ENCODE results near the gene MTREX.

MTREX gene

DNA sequence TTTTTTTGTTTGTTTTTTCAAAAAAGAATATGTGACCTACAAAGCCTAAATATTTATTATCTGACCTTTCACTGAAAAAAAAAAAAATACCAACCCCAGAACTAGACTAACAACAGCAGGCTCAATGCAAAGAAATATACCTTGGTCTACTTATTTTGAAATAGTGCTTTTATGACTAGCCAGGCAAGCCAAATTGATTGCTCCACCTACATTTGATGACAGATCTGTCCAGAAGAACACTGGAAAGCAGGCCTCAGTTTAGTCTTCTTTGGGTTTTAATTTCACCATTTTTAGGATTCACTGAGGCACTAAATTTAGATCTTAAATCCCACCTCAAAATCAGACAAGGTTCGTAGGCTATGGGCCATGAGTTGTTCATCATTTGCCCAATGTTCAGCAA, 129.7 kb downstream of the MTREX start:
- DNase-seq, result no peak

DNA sequence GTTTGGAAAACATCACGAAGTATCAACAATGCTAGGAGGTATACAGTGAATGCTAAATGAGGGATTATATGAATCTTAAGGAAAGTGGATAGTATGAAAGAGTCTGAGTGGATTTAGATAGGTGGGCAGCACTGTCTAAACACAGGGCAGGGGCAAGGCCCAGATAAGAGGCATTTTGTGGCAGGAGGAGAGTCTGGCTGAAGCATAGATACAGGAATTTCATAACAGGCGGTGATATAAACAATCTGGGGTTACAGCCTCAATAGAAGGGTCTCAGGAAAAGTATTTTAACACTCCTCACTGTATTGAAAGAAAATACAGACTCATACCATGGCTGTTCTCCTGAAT, 130.0 kb downstream of the MTREX start:
- no peak for DNase-seq

DNA sequence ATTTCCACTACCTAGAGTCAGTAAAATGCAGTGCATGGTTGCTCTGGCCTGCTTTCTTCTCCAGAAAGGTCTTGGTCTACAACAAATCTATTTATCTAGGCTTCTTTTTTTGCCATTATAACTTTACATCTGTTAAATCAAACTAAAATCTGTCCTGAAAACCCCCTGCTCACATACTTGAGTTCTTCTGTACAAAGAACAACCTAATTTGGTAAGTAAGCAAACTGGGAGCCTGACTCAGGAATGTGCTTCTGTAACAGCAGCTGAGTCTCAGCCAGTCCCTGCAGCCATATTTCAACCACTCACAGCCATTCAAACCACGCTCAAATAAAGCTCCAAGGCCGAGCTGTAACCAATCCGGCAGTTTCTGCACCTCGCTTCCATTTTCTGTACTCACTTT, 131.2 kb downstream of the MTREX start:
- no peak for DNase-seq

DNA sequence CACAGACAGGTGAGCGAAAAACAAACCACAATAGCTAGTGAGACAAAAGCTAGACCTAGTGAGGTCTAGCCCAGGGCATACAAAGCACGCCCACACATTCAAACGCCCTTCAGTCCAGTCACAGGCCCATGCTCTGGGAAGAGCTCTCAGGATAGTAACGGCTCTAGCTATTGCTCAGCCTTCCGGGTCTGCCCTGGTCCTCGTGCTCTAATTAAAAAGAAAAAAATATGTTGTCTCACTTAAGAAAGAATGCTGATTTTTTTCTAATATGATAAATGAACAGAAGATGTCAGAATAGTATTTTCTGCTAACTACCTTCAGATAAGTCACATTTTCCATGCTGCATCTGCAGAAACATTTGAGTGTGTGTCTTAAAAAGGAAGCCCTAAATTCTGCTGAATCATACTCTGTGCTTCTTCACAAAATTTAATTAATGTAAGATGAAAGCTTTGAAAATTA, 132.4 kb downstream of the MTREX start:
- DNase-seq, result no peak

DNA sequence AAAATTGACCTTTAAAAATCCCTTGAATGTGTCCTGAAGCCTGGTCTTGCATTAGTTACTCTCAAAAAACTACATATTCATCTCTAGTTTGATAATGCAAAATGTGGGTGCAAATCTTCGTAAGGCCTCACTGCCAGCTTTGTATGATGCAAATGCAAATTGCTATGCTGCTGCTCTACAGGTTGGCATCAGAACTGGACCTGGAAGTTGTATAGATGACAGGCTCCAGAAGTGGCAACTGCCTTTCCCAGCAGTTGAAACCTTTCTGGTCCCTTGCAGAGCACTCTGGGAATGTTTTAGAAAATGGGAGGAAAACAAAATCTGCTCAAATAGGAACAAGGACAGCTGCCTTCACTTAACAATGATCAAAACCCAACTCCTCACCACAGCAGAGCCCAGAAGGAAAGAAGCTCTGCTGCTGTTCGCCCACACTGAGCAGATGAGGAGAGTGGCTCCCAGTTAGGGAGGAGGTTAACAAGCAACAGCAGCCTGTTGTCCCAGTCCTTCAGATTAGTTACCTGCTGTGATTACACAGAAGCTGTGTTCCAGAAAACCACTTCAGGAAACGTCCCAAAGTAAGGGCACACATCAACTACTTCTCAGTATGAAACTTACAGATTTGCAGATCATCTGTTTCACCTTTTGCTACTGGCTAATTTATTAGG, 133.4 kb downstream of the MTREX start:
- peak; percentile 66 for DNase-seq

DNA sequence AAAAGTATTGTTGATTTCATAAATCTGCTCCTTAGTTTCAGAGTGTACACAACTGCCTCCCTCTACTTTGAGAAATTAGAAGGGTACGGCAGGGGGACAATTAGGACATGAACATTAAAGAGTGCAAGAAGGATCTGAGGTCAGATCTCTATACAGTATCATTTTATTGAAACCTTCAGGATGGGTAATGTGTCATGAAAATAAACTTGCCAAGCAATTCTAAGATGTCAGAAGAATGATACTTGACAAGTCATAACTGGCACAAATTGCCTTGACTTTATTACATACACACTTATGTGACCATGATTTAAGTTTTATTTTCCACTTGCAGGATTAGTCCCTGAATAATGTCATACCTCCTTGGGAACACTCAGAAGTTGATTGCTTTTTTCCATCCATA, 134.2 kb downstream of the MTREX start:
- DNase-seq, result no peak

DNA sequence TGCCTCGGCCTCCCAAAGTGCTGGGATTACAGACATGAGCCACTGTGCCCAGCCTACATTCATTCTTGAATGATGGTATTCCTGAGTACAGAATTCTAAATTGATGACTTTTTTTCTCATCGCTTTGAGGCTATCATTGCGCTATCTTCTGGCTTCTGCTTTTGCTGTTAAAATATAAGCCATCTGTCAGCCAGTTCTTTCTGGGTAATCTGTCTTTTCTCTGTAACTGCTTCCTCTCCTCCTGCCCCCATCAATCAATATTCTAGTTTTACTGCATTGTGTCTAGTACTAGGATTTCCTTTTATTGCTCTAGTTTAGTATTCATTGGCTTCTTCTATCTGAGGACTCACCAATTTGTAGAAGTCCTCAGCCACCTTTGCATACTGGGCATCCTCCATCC, 138.0 kb downstream of the MTREX start:
- no peak for DNase-seq

DNA sequence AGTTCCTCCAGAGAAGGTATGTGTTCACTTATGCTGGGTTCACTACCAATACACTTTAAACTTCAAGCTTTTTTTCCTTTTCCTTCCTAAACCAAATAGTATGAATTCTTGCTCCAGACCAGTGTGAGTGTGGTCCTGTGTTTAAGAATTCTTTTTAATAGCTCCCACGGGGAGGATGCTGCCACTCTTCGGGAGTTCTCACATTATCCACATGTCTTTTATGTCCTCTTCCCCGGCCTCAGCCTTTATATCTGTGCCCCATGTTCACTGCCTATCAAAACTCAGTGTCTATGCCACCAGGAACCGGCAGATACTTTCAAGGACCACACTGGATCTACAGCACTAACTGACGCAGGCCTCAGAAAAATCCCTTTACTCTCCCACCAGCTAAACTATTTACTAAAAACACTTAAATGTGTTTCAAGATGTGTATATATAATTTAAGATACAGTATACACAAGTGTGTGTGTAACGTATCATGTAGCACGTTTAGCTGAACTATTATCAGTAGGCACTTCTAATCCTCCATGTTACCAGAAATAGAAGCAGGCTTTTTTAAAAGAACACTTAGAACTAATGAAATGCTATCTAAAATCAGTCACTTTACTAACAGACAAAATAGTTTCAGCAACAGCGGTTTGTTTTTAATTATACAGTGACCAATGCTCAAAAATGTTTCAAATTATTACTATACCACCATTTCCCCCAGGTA, 139.0 kb downstream of the MTREX start:
- DNase-seq, result no peak

DNA sequence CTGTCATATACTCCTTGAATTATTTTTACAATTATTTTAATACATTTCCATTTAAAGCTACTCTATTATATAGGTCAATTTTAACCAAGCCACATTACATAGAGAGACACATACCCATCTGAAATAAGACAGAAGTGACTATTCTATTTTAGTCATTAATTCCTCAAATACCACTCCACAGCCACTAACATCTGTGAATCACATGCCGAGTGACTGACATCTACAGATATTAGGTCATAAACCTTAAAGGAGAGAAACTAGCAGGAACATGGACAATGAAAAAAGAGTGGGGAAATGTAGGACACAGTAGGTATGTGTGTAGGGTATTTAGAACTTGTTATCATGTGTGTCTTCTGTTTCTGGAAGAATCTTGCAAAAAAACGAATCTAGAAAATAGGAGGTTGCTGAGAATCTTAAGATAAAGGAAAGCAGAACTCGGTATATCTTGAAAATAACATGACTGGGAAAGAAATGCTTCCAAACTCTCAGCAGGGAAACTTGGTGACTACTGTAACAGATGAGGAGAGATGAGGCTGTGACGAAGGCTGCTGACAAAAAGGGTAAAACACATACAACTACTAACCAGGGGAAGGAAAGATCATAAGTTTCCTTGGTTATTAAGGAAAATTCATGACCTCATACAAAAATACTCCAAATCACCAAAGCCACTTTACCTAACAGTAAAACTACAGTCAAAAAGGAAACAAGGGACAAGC, 142.4 kb downstream of the MTREX start:
- DNase-seq, result no peak

DNA sequence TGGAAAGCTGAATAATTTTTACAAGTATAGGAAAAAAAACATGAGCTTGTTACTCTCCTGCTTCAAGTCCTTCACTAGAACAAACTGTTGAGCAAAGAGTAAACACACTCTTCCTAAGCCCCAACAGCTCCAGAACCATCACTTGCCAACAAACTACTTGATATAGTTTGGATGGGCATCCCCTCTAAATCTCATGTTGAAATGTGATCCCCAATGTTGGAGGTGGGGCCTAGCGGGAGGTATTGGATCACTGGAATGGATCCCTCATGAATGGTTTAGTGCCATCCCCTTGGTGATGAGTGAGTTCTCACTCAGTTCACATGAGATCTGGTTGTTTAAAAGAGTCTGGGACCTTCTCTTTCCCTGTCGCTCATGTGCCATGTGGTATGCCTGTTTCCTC, 144.2 kb downstream of the MTREX start:
- DNase-seq, result no peak

DNA sequence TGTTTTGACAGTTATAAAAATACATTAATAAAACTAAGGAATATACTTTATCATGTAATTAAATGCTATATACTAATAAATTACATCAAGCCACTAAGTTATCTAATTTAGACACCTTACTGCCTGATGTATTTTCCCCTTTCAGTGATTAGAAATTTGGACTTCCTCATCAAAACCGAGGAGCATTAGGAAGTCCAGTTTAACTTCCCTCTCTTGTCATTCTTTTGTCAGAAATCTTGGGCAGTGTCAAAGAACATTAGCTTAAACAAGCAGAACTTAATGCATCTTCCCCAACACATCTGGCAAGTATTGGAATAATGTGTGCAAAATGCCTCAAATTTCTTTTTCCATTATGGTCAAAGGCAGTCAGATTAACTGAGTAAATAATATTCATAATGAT, 145.4 kb downstream of the MTREX start:
- DNase-seq, result no peak

DNA sequence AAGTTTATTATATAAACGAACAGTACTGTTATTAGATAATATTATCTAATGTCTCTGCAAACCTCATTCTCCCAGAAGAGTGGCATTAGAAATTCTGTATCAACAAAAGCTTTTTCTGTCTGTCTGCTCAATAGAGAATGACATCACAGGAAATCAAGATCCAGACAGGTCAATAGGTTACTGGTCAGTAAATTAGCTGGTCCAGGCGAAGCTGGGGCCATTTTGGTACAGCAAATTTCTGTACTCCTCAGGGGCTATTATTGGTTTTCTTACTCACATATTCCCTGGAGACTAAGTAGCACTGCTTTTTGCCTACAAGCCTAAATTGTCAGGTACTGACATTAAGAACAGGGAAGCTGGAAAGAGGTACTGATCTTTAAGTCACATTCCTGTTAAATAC, 146.5 kb downstream of the MTREX start:
- DNase-seq, result no peak

DNA sequence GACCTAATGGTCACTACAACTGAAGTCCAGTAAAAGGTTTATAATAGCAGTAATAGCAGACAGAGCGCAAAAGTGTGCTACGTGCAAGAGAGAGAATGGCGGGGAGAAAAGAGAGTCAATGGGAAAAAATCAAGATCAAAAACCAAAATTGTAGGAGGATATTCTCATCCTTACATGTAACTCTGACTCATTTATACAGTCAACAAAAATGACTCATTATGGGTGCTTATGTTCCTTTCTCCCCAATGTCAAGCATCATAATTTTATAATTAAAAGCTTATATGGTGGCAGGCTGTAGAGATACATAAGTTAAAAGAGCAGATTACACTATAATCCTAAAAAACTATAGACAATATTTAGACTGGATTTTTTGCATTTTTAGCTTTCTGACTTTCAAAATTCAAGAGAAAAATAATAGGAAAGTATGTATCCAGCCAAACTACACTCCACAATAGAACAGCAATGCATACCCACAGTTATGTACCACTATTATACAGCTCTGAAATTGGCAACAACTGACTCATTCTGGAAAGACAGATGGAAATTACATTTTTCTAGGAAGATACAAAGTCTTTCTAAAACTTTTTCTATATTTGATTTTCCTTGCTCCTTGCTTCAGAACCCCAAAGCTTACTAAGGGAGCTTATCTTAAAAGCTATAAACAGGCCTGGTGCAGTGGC, 148.6 kb downstream of the MTREX start:
- DNase-seq, result no peak

DNA sequence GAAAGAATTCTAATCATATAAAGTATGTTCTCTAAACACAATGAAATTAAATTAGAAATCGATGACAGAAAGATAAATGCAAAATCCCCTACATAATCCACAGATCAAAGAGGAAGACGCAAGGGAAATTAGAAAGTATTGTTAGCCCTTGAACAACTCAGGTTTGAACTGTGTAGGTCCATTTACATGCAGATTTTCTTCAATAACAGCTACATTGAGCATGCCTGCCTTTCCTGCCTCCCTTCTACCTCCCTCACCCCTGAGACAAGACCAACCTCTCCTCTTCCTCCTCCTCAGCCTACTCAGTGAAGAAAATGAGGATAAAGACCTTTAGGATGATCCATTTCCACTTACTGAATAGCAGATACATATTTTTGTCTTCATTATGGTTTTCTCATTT, 151.8 kb downstream of the MTREX start:
- no peak for DNase-seq

DNA sequence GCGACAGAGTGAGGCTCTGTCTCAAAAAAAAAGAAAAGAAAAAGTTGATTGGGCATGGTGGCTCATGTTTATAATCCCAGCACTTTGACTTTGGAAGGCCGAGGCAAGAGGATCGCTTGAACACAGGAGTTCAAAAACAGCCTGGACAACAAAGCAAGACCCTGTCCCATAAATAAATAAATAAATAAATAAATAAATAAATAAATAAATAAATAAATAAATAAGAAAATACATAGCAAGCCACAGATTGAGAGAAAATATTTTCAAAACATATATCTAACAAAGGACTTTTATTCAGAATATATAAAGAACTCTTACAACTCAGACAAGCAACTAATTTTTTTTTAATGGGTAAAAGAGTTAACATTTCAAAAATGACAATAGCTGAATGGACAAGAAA, 155.8 kb downstream of the MTREX start:
- no peak for DNase-seq

DNA sequence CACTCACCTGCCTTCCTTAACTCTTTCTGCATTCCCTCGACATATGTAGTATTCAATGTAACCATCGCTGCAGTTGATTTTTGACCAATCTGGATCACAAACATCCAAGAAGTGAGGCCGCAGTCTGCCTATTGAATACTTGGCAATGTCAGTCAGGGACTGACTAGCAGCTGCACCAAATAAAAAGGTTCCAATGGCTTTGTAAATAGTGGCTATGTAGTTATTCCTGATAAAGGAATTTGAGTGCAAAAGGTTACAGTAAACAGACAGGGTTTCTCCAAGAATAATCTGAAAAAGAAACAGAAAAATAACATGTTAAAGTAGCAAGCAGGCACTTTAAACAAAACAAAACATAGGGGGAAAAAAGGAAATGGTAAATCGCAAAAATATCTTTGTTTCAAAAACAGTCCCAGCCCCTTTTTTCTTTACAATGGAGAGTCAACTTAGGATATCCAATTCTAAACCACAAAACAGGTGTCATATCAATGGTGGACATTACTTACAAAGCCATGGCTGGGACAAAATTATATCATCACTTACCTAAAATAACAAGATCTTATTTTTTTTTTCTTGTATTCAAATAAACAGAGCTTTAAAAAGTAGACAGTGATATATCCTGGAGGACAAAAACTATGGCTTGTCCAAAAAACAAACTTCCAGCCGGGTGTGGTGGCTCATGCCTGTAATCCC, 160.2 kb downstream of the MTREX start:
- no peak for DNase-seq

DNA sequence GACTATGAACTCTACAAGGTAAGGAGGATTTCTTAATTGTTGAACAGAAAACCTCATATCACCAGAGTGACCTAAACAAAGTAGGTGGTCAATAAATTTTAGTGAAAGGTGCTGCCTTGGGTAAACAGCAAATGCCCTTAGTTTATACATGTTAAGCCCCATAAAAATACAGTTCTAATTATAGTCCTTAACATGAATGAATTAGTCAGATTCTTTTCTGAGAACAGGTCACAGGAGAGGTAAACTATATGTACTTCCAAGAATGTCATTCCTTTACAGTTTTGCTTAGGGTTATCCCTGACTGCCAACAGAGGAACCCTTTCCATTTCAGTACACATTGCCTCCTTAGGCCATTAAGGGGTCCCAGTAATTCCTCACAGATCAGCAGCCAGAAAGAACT, 162.1 kb downstream of the MTREX start:
- DNase-seq, result no peak

DNA sequence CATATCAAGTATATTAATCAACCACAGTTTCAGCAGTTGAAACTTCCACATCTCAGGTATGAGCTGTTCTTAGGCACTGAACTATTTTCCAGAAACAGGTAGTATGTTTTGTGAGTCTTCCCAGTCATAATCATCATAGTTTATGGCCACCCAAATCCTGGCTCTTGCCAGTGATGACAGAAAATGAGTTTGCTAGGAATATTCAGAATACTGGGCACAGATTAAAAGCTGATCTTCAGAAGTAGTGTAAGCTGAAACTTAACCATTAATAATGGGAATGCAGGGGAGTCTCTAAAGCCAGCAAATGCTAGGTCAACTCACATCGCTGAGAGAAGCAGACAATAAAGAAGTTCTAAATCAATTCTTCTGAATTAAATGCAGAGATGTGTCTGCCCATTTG, 162.5 kb downstream of the MTREX start:
- no peak for DNase-seq

DNA sequence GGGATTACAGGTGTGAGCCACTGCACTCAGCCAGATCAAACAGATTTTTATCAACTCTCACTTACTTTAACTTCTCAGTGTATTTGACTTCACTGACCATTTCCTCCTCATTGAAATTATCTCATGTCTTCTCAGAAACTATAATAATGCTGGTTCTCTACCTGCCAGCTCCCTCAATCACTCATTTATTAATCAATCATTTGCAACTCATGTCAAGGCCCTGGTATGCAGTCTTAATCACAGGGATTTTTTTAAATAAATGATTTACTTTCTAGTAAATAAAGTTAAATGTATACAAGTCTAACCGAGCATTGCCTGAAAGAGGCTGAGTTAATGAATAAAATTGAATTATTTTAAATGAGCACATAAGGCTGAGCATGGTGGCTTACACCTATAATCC, 163.7 kb downstream of the MTREX start:
- no peak for DNase-seq

DNA sequence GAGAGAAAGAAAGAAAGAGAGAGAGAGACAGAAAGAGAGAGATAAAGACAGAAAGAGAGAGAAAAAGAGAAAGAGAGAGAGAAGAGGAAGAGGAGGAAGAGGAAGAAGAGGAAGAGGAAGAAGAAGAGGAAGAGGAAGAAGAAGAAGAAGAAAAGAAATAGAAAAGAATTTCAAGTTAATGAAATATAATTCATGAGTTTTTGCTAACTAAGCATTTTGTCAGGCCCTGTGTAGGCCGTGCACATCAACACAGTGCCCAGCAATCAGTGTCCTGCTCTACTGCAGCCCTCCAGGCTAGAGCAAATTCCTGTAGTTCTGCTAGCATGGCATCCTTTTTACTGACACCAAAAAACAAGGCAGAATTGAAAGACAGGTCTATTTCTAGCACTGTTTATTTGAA, 164.9 kb downstream of the MTREX start:
- DNase-seq, result no peak

Measured in NCI-H345 (cell line).